Suprapubic skin (tissue), 3 donors: Measurements from ENCODE around the gene ENPP3.

Source experiments
- CTCF ChIP-seq, 2 donors: fragments of 200-600 bp in 1 of 2; fragments of 450-650 bp in 1 of 2; sonication (generic) in 1 of 2; IDR thresholded peaks; one replicate each; pipeline ENCODE4 v1.5.1; 2016 to 2019; ENCODE audit warnings: antibody characterized with exemption in 2 of 2, mild to moderate bottlenecking in 1 of 2, moderate library complexity in 1 of 2
- POLR2A ChIP-seq, 2 donors: fragments of 450-650 bp; IDR thresholded peaks; one replicate each; pipeline ENCODE4 v1.6.1; 2017; ENCODE audit warnings: antibody characterized with exemption in 2 of 2, mild to moderate bottlenecking in 2 of 2, moderate library complexity in 2 of 2

- TF ChIP-seq POLR2A (IDR thresholded peaks at IDR 0.05), result no peak
- no peak for TF ChIP-seq CTCF (IDR thresholded peaks at IDR 0.05)
These were observed 41.3 kb downstream of the ENPP3 start for GRCh38 chr6:131678442-131678841.
